GM19467 (cell line): ENCODE data around the gene ELMOD1.

Experiments used
- ATAC-seq: cut with Tn5 transposase; IDR thresholded peaks from one replicate; pipeline ENCODE4 v1.9.1; 2021; ENCODE audit warnings: mild to moderate bottlenecking, moderate library complexity; ENCODE audit not compliant: unreplicated experiment

Gene ELMOD1

GRCh38 chr11:107683061-107683460 lies 92.1 kb downstream of the ELMOD1 start:
- no peak for ATAC-seq

- no peak for ATAC-seq
Measured at GRCh38 chr11:107683807-107684206, 92.9 kb downstream of the ELMOD1 start.

GRCh38 chr11:107688322-107688918 lies 97.5 kb downstream of the ELMOD1 start:
- no peak for ATAC-seq

DNA sequence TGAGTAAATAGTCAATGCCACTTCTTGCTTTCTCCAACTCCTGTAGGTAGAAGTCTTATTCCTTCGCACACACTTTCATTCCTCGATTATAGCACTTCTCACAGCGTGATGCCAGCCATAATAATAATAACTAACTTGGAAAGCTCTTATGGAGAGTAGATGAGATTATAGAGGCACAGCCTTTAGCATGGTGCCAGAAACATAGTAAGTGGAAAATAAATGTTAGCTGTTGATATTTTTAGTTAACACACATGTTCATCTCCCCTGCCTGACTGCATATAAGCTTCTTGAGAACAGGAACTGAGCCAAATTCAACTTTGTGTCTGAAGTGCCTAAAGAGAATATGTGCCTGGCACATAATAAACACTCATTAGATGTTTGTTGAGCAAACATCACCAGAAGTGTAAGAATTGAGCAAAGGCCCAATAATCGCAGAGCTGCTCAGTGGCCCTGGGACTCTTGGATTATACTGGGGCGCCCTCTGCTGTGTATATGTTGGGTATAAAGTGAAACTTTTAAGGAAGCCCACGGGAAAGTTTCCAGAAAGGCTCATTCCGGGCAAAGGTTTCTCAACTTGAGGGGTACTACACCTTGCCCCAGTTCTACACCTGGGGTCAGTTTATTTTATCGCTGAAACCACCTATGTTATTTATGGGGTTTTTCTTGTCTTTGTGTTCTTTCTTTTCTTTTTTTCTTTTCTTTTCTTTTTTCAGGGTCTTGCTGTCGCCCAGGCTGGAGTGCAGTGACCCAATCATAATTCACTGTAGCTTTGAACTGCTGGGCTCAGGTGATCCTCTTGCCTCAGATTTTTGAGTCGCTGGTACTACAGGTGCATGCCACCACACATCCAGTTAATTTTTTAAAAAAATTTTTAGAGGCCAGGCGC lies 98.6 kb downstream of the ELMOD1 start:
- no peak for ATAC-seq

DNA sequence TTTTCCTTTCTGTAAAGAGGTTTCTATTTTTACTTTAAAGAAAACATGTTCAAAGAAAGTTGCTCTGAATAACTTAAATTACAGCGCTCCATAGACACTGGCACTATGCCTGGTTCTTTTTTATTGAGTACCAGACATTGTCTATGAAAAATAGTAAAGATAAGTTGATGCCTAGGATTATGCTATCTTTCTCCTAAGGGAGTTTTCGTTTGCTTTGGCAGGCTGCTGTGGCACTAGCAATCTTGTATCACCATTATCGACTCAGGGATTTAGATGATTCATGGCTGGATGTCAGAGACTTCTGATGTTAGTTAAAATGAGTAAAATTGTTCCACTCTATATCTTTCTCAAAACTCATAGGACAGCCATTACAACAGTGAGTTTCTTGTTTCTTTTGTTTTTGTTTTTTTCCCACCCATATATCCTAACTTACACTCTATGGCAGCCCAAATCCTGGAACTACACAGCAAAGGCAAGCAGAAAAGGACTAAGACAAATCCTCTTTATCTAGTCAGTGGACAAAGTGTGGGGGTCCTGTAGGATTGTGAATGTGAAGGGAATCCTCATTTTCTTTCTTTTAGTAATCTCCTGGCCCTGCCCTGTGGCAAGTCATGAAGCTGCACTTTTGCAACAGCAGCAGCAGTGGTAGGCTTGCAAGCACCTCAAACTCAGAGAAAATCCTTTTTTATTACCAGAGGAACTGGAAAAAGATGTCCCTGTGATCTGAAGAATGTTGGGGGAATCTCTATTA lies 100.2 kb downstream of the ELMOD1 start:
- no peak for ATAC-seq

DNA sequence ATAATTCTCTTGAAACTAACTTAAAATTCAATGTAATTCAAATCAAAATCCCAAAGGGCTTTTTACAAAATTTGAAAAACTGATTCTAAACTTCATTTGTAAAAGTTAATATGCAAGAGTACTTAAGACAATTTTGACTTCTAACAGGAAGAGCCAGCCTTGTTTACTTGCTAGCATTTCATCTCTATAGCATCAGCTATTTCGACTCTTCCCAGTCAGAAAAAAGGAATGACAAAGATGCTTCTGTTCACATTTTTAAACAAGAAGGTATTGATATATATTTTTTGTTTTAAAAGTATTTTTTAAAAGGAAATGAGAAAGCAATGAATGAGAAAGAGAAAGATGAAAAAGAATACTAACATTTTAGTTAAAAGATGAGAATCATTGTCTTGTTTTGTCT lies 104.5 kb downstream of the ELMOD1 start:
- no peak for ATAC-seq

DNA sequence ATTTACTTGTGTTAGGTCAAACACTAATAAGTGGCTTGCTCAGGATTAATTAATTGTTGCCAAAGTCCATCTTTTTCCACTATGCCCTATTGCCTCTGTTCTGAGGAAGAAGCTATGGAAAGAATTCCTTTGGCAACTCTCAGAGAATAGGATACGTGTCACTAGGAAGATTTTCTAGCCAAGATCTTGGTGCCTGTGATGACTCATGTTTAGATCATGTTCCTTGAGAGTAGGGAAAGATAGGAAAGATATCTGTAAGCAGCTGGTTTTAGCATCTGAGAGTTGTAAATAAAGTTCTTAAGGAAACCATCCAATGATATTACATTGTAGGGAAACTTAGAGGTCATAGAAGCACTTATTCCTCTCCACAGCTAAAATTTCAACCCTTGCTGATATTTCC lies 105.2 kb downstream of the ELMOD1 start:
- ATAC-seq, result no peak

DNA sequence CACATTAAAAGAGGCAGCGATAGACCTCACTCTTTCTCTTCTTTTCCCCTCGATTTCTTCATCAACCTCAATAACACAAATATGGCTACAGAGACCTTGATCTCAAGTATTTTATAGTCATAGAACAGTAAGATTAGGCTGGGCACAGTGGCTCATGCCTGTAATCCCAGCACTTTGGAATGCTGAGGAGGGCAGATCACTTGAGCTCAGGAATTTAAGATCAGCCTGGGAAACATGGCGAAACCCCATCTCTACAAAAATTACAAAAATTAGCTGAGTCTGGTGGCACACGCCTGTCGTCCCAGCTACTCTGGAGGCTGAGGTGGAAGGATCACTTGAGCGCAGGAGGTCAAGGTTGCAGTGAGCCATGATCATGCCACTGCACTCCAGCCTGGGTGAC lies 106.3 kb downstream of the ELMOD1 start:
- no peak for ATAC-seq

GRCh38 chr11:107699371-107700285 lies 108.7 kb downstream of the ELMOD1 start:
- ATAC-seq, result no peak

- ATAC-seq, result no peak
Measured at GRCh38 chr11:107702109-107702660, 111.2 kb downstream of the ELMOD1 start.

DNA sequence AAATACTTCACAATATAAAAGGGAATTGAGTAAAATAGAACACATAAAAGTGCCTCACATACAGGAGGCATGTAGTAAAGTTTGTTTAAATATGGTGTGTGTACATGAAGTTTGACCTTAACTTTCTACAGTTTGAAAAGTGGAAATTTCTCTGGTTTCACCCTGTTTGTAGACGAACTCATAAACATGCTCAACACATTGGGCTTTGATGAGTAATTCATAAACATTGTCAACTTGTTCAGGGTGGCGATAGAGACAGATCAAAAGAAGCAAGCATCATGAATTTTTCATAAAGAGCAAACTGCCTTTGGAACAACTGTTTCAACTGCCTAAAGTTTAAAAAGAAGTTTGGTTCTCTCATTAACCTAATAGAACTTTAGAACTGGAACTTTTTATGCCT lies 111.8 kb downstream of the ELMOD1 start:
- no peak for ATAC-seq

DNA sequence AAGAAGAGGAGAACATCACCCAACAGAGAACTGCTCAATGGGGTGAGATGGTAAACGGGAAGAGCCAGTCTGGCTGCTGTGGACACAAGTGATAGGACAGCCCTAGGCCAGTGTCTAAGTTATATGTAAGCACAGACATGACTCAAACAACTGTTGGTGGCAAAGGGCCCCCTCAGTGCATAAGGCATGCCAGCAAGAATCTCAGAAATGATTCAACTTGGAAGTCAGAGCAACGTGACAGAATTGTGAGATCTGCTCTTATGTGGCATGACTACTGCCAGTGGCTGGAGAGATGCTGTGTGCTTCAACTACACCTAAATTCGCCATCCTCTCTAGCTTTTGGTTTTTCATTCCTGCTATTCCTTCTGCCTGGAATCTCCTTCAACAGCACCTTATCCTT lies 113.5 kb downstream of the ELMOD1 start:
- no peak for ATAC-seq

DNA sequence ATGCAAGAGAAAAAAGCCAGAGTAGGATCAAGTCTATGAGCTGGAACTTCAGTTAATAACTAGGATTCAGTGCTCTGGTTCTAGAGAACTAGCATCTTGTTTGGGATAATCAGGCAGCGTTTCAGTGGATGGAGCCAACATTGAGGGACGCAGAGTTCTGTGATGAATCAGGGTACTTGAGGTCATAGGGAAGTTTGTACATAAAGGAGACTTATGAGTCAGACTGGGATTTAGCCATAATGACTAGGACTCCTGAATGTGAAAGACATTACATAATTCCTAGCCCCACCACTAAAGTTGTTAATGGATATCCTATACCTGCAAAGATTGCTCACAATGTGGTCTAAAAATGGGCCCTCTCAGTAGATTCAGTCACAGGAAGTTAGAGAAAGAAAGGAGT lies 114.1 kb downstream of the ELMOD1 start:
- no peak for ATAC-seq

DNA sequence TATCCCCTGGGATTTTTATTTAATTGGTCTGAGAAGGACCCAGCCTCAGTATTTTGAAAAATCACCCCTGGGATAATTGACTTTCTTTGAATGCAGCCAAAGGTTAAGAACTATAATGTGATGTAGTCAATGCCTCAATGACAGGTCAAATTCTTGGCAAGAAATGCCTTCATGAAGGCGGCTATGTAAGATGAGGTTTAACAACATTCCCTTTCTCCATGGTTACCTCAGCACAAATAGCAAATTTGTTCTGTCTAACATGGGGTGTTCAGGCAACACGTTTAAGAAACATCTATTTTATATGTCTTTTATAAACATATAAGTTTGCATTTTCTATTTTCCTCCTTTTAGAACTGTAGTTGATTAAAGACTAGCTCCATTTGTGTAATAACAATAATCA lies 115.6 kb downstream of the ELMOD1 start:
- ATAC-seq, result no peak

GRCh38 chr11:107707215-107707671 lies 116.3 kb downstream of the ELMOD1 start:
- ATAC-seq, result no peak

- ATAC-seq, result no peak
Measured at GRCh38 chr11:107707807-107708206, 116.9 kb downstream of the ELMOD1 start.

GRCh38 chr11:107708792-107709191 lies 117.8 kb downstream of the ELMOD1 start:
- ATAC-seq, result no peak

- no peak for ATAC-seq
Measured at GRCh38 chr11:107710301-107710700, 119.4 kb downstream of the ELMOD1 start.

GRCh38 chr11:107711861-107712755 lies 121.2 kb downstream of the ELMOD1 start, which contains the start of gene SLN:
Gene SLN (minus strand): TSS chr11:107712056.
- no peak for ATAC-seq
